Measurements from ENCODE around the gene CHD8.
A peak's percentile ranks its signal among the peaks of the same experiment; 100 is the strongest.
"Not testable (repeated sequence)": the region's sequence is repeated elsewhere in the genome, so short reads cannot be mapped to it uniquely, and the experiment has no call there.

The CHD8 gene, protein sequence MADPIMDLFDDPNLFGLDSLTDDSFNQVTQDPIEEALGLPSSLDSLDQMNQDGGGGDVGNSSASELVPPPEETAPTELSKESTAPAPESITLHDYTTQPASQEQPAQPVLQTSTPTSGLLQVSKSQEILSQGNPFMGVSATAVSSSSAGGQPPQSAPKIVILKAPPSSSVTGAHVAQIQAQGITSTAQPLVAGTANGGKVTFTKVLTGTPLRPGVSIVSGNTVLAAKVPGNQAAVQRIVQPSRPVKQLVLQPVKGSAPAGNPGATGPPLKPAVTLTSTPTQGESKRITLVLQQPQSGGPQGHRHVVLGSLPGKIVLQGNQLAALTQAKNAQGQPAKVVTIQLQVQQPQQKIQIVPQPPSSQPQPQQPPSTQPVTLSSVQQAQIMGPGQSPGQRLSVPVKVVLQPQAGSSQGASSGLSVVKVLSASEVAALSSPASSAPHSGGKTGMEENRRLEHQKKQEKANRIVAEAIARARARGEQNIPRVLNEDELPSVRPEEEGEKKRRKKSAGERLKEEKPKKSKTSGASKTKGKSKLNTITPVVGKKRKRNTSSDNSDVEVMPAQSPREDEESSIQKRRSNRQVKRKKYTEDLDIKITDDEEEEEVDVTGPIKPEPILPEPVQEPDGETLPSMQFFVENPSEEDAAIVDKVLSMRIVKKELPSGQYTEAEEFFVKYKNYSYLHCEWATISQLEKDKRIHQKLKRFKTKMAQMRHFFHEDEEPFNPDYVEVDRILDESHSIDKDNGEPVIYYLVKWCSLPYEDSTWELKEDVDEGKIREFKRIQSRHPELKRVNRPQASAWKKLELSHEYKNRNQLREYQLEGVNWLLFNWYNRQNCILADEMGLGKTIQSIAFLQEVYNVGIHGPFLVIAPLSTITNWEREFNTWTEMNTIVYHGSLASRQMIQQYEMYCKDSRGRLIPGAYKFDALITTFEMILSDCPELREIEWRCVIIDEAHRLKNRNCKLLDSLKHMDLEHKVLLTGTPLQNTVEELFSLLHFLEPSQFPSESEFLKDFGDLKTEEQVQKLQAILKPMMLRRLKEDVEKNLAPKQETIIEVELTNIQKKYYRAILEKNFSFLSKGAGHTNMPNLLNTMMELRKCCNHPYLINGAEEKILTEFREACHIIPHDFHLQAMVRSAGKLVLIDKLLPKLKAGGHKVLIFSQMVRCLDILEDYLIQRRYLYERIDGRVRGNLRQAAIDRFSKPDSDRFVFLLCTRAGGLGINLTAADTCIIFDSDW (N-terminal part only)

DNA sequence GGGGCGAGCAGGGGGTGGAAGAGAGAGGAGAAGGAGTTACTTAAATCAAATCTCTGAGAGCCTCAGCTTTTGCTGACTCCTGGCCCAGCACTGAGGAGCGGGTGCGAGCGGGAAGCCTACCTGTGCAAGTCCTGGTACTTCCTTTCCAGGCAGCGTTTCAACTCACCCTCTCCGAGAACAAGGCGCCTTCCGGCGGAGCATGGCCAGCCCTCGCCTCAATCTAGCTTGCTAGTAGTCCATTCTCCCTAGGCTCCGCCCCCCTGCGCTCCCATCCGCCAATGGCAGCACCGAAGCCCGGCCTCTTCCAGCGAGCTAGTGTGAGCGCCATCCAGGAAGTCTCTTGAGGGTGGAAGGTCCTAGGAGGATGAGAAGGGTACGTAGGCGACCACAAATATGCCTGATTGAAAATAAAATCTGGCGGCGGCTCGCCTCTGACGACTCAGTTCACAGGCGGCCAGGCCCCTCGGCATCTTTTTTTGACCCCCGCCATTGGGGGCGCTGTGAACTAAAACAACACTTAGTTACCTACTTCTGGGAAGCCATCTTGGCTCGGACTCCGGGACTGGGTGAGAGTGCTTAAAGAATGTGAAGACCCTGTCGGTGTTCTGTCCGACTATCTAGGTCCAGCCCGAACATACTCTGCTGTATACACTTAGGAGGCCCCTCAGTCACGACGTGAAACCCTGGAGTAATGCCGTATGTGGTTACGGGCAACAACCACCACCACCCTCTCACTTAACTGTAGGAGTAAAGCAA lies at the start of gene CHD8:
TSS of gene CHD8 (minus strand) at position 212 of the 756 bp plus-strand sequence. CDS start 24,480 bp downstream, outside the sequence.
- peak; percentile 100 for DNase-seq

DNA sequence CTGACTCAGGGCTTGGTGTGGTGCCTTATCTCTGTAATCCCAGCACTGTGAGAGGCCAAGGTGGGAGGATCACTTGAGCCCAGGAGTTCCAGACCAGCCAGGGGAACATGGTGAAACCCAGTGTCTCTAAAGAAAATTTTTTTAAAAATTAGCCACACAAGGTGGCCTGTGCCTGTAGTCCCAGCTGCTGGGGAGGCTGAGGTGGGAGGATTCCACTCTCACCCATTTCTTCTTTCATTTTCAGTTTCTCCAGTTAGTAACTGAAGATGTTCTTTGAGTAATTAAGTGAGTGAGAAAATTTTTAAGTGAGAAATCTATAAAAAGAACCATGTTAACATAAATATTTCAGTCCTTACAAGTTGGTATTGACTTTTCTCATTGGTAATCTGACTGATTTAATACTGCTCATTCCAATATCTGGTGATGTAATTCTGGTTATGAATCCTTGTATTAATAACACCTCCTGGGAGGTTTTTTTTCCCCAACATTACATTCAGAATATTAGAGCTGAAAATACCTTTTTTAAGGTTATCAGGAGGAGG lies 49.2 kb upstream of the CHD8 start:
- DNase-seq = no peak

DNA sequence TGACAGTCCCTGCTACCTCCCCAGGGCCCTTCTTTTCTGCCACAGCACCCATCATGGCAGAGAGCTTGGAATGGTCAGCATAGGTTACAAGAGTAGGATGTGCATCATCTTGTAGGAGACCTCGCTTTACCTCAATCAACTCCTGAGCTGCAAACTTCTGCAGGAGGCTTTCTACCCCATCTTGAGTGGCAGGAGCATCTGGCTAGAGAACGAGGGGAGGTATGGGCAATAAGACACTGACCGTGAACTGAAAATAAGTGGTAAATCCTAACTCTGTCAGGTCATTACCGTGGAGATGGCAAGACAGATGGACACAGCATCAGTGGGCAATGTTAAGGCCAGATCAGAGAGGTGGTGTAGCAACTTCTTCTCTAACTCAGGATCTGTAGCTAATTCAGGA lies 47.5 kb upstream of the CHD8 start:
- no peak for DNase-seq

DNA sequence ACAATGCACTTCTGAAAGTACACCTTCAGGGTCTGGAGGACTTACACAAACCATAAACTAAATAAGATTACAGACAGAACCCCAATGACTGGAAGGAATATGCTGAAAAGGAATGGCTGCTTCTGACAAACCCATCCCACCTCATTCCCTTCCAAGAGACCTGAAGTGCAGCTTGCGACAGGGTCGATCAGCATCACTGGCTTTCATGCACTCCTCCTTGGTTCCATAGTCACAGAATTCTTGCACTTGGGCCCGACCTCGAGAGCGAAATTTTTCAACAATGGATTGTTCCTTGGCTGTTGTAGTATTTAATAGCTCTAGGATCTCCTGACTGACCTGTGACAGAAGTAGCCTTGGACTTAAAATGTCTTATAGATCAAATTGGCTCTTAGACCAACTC lies 45.6 kb upstream of the CHD8 start:
- DNase-seq = no peak

DNA sequence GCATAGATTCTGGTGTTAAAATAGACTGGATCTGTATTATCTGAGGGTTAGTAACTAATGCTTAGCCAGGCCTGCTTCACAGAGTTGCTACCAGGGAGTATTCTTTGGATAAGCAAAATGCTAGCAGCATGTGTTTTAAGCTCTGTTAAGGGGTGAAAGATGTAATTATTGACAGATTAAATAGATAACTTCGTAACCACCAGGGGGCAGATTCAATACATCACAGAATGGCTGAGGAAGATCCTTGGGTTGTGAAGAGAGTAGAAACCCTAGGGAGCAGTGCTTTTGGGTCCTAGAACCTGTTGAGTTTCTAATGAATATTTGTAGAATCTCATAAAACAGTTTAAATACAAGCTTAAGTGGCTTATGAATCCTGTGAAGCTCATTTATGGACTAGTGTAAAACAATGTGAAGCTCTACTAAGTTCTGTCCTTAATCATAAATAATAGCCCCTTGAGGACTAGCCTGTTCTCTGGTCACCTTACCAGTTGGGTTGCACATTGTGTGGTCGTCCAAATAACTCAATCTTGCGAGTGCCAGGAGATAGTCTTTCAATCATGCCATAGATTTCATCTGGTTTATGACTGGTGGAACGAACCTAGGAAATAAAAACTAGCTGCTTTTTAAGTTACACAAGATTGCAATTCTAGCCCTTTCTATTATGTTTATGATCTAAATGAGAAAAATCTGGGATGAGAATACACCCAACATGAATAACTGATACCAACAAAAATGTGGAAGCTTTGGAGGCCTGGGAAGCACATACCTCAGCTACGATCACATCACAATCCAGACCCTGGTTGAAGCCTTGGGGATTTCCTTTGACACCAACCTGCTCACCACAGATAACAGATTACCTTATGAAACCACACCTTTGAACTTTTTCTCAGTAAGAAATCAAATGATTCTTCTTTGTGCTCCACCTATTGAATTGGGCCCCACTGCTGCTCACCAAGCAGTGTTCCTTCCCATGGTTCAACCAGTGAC lies 42.9 kb upstream of the CHD8 start:
- DNase-seq = peak; percentile 83

DNA sequence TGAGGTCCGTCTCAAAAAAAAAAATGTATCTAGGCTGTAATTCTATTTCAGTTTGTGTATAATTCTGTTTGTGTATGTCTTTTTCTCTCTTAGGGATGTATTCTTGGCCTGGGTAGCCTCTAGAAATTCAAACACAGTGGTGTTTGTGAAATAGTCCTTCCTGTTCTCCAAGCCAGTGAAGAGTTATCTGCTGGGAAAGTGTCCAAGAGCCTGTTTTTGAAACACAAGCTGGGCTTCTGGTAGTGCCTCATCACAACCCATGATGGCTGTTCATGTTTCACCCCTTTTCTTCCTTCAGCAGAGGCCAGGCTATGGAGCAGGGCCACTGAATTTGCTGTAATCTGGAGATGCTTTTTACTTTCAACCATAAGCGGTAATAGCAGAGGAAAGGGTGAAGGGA lies 40.5 kb upstream of the CHD8 start:
- DNase-seq = no peak

DNA sequence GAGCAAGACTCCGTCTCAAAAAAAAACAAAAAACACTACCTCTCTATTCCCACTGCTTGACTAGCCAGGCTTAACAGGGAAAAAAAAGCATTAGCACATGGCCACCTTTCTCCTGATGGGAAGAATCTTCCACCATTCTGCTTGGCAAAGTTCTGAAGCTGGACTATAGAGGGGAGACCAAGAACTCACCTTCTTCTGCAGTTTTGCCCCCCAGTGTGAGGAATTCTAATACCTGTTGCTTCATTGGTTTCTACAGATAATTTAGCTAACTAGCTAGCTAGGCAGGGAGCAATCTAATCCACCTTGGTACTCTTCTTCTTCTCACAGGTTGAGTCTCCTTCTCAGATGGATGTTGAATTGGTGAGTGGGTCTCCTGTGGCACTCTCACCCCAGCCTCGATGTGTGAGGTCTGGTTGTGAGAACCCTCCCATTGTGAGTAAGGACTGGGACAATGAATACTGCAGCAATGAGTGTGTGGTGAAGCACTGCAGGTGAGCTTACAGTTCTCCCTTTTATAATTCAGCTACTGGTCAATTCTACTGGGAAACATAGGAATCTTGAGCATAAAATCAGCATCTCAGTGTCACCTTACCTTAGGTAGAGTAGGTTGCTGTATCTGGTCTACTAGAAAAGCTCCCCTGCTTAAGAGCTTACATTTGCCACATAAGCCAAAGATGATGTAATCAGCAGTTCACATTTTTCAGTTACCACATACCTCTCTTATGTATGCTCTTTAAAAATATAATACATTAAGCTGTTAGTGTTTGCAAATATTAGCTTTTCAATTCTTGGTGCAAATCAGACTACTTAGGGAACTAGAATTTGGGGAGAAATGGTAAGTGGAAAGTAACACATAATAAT lies 39.2 kb upstream of the CHD8 start:
- DNase-seq = no peak

DNA sequence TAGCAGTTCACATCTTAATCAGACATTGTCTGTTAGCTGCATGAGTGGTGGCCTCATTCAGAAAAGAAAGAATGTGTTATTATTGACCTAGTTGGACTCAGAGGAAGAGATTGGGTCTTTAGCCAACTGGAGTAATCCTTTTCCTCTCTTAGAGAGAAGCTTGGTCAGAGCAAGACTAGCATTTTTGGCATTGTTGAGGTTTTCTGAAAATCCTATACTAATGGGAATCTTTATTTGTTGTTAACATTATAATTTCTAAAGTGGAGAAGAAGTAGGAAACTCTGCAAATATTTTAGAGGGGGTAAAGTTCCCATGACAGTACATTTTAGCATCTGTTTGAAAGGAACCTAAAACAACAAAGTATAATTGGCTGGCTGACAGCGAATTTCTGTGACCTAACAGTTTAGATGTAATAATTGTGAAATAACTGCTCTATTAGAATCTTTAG lies 30.7 kb upstream of the CHD8 start:
- no peak for DNase-seq

DNA sequence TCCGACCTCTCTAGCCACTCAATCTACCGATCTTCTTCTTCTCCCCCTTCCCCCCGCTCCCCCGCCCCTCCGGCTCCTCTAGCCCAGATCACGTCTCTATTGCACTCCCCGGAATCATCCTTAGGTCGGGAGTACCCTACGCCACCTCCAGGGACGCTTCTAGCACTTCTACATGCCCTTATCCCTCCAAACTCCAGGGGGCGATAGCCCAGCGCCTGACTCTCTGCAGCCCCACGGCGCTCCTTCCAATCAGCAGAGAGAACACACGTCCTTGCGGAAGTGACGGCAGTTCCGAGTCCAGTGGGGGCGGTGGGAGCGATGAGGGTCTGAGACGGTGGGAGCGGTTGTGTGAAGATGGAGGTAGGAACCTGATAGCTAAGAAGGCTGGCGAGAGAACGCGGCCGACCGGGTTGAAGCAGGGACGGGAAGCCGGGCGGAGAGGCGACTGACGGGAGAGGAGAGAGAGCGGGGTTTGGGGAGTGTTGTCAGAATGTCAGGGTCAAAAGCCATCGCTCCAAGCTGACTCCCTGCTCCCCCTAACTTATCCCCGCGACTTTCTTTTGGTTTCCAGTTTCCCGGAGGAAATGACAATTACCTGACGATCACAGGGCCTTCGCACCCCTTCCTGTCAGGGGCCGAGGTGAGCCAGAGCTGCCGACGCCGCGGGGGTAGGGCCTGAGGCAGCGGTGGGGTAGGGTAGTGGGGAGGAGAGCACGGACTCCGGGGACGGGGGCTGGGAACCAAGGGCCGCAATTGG lies 21.2 kb upstream of the CHD8 start, which contains the start of the genes RAB2B and TOX4:
TSS of gene RAB2B (minus strand) at position 35 of the 757 bp plus-strand sequence. CDS start 87 bp downstream, outside the sequence.
TSS of gene TOX4 (plus strand) at position 271 of the 757 bp plus-strand sequence. CDS start at position 355, 84 bp downstream.
- DNase-seq = peak; percentile 99

DNA sequence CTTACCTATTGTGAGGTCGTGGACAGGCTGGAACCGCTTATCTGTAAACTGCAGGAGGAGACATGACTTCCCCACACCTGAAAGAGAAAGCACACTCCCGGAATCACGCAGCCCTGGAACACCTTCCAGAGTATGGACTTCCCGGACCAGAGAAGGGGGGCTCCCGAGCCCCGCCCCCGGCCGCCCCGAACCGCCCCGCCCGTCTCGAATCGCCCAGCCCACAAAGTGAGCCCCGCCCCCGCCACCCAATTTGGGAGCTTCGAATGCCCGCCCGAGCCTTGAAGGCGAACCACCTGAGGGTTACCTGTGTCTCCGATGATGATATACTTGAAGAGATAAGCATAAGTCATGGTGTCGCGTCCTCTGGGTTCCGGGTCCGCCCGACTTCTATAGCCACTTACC lies 20.6 kb upstream of the CHD8 start:
- no peak for DNase-seq

DNA sequence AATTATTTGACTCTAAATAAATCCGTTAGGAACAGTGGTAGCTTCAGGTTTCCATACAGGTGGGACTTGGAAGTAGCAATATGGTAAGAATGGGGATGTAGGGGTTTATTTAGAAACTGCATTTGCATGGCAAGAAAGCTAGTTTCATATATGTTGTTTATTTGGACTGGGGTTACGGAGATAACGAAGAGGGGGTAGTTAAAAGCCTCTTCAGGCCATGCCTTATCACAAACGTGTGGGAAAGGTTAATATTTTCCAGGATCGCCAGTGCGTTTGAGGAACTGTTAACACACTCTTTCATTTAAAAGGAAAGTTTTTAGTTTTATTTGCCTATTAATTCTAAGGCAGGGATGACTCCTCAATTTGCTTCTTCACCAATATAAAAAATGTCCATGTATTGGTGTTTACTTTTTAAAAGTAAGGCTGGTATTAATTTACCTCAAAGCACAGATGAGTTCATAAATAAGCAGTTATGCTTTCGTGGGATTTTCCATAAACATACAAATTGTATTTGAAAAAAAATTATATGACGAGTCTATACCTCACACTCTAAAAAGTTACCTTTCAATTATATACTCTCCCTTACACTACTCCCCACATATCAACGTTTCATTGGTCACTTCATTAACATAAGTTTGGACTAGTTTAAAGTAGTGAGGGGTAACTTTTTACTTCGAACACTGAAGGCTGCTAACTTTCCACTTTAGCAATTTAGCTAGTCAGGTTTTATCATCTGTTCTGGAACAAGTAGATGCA lies 20.0 kb upstream of the CHD8 start:
- DNase-seq = no peak

DNA sequence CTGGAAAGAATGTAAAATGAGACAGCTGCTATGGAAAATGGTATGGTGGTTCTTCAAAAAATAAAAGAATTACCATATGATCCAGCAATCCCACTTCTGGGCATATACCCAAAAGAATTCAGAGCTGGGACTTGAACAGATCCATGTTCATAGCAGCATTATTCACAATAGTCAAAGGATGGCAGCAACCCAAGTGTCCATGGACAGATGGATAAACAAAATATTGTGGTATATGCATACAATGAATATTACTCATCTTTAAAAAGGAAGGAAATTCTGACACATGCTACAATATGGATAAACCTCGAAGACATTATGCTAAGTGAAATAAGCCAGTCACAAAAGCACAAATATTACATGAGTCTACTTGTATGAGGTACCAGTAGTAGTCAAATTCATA lies 11.7 kb upstream of the CHD8 start:
- no peak for DNase-seq

DNA sequence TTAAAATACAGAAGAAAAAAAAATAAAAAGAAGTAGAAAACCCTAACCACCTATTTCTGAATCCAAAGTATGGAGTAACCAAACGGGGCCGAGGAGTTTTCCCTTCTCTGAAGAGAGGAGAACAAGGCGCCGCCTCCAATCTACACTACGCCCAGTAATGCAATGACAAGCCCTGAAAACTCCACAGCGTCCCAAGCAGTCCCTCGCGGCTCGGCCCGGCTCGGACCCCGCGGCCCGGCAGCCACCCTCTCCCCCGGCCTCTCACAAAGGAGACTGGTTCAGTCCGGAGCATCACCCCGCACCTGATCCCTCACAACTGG lies 371 bp downstream of the CHD8 start:
- DNase-seq = no peak

DNA sequence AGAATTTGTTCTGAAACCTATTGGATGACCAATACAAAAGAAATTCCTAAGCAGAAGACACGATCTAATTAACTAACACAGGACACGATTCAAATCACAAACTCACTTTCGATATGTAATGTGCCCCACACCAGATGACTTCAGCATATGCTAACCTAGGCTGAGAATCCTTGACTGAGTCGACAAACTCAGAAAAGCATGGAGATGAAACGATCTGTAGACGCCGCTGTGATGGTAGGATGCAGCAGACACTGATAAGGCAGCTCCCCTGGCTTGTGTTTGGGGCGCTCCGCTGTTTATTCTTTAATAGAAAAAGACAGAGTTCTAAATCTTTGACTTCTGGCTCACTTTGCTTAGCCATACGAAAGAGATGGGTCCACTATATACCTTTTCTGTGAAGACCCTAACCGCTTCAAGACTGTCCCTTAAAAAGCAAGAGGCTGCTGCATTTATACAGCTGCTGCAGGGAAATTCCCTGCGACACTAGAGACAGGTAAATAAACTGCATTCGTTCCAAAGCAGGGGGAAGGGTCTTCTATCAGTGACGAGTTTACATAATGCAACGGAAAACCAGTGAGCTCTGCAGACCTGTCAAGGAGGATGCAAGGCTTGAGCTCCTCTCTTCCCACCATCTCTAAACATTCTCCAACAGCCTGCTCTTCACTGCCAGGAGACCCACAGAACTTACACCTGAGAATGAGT lies 929 bp downstream of the CHD8 start:
- DNase-seq = no peak

DNA sequence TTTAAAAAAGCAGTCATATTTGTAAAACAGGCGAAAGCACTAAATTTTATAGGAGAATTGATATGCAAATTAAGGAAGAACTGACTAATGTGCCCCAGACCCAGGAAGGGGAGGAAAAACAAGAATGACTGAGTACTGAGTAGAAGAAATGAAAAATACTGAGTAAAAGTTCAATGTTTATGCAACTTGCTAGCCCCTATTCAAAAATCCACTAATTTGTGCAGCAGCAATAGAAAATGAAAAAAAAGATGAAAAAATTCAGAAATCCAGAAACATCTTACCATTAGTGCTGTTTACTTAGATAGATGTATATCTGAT lies 6.1 kb downstream of the CHD8 start:
- DNase-seq = no peak

DNA sequence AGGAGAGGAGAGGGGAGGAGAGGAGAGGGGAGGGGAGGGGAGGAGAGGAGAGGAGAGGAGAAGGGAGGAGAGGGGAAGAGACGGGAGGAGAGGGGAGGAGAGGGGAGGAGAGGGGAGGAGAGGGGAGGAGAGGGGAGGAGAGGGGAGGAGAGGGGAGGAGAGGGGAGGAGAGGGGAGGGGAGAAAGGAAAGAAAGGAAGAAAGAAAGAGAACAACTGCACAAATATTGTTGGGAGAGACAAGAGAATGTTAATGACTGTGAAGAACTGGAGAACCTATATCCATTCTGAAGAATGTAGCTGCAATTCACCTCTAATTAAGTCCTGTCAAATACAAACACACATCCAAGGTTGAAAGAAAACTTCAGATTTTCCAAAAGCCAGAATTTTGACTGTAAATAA lies 13.3 kb downstream of the CHD8 start:
- not testable (repeated sequence) for DNase-seq

DNA sequence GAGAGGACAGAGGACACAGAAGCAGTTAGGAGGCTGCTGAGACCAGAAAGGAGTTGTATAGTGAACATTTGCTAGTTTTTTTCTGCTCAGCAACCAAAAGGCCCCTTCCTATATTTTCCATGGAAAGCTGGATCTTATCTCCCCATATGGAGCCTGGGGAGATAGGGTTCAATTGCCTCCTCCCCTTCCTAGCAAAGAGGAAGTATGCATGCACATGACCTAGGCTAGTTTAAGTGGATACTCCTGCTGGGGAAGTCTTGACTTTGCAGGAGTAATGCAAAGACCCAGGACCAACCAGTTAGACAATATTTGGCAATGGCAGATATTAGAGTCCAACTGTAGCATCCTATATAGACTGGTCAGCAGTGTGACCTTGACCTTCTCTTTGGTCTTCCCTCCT lies 15.1 kb downstream of the CHD8 start:
- no peak for DNase-seq

Measured in NCI-H1694 treated with DMSO at 0.1 percent for 48 hours (cell line).